K562 (cell line): ENCODE data around the gene PSME1. TPM values are rescaled to one million over a fixed set of nuclear protein-coding genes. Genes with fewer than 3 reads are reported as not detected.

Source experiments
- ATAC-seq: fragments of 200-7000 bp; cut with Tn5 transposase; 3 replicates; pipeline ENCODE4 v1.9.1; 2020; ENCODE audit warnings: moderate library complexity
- BruUV-seq: library from RNA; stranded (reverse); fragments of 400-500 nt; replicated peaks from 2 replicates; lab custom pipeline; 2021; lab: Mats Ljungman, UMichigan
- CTCF ChIA-PET: fragments of 300-600 bp; formaldehyde crosslinking; extraction: SDS; loops from one replicate; lab custom pipeline; 2021; ENCODE audit warnings: low intra/inter-chr PET ratio; lab: Yijun Ruan, JAX
- POLR2A ChIA-PET: fragments of 300-600, 350-650 bp; sonication (Branson Sonifier 250); formaldehyde crosslinking; extraction: SDS; loops from one replicate; lab custom pipeline; 2021; ENCODE audit warnings: antibody characterized with exemption, inconsistent platforms; lab: Yijun Ruan, JAX
- DNase-seq, 4 experiments: peaks; one replicate each; pipeline versions ENCODE4 v3.0.0 to v3.0.0-alpha.2; 2011 to 2018; ENCODE audit warnings: low spot score in 3 of 4, mixed read lengths in 3 of 4; ENCODE audit errors: extremely low read depth in 1 of 4
- FAIRE-seq: peaks from 2 replicates; lab custom pipeline; 2011; peaks lifted over from hg19 to GRCh38; lab: Jason Lieb, UNC
- H2AFZ ChIP-seq: 2 replicates; pipeline ENCODE4 v1.6.0; 2011; ENCODE audit warnings: low read depth, low read length, control low read depth, inconsistent platforms
- H3K27ac ChIP-seq: fragments of 200-600 bp; 3 replicates; pipeline ENCODE4 v1.8.0; 2011; ENCODE audit warnings: low read depth, mild to moderate bottlenecking, control low read depth, inconsistent platforms, low read length, moderate library complexity, mixed read lengths; ENCODE audit errors: extremely low read depth
- H3K27me3 ChIP-seq, 2 experiments: fragments of 300-600 bp in 1 of 2; 2 replicates in 1 of 2; 3 replicates in 1 of 2; pipeline versions ENCODE4 v1.6.0 to v1.8.0; 2011; ENCODE audit warnings: inconsistent platforms in 2 of 2, low read length in 2 of 2, mild to moderate bottlenecking in 1 of 2, mixed read lengths in 1 of 2, moderate library complexity in 1 of 2; ENCODE audit not compliant: control insufficient read depth in 2 of 2, insufficient read depth in 2 of 2
- H3K36me3 ChIP-seq: fragments of 300-600 bp; 3 replicates; pipeline ENCODE4 v1.8.0; 2011; ENCODE audit warnings: mild to moderate bottlenecking, low read length, inconsistent platforms; ENCODE audit not compliant: control insufficient read depth, insufficient read depth
- H3K4me1 ChIP-seq, 2 experiments: fragments of 200-600 bp in 1 of 2; replicated peaks in 1 of 2; 2 replicates in 1 of 2; 3 replicates in 1 of 2; pipeline versions ENCODE4 v1.5.1 to v1.8.0; 2011; ENCODE audit warnings: inconsistent platforms in 2 of 2, low read length in 2 of 2, mild to moderate bottlenecking in 1 of 2, mixed read lengths in 1 of 2, moderate library complexity in 1 of 2; ENCODE audit not compliant: control insufficient read depth in 2 of 2, insufficient read depth in 2 of 2
- H3K4me2 ChIP-seq: 2 replicates; pipeline ENCODE4 v1.6.1; 2011; ENCODE audit warnings: low read length, control low read depth, inconsistent platforms, mixed read lengths; ENCODE audit not compliant: insufficient read depth
- H3K4me3 ChIP-seq: fragments of 200-600 bp; sonication (generic), shearing (Covaris generic); 2 replicates; pipeline ENCODE4 v1.5.1; 2016; ENCODE audit warnings: control low read depth, inconsistent platforms
- H3K79me2 ChIP-seq: fragments of 200-600 bp; 3 replicates; pipeline ENCODE4 v1.8.0; 2011; ENCODE audit warnings: low read length, inconsistent platforms; ENCODE audit not compliant: control insufficient read depth, insufficient read depth
- H3K9ac ChIP-seq, 2 experiments: 2 replicates each; pipeline versions ENCODE4 v1.6.0 to v1.6.1; 2011; ENCODE audit warnings: low read depth in 2 of 2, low read length in 2 of 2, control low read depth in 1 of 2, inconsistent platforms in 1 of 2, mild to moderate bottlenecking in 1 of 2, mixed read lengths in 1 of 2; ENCODE audit not compliant: insufficient read depth in 1 of 2
- H3K9me1 ChIP-seq: one replicate; pipeline ENCODE4 v1.6.0; 2011; ENCODE audit warnings: inconsistent platforms, mild to moderate bottlenecking, low read length, moderate library complexity; ENCODE audit not compliant: control insufficient read depth, insufficient read depth
- H3K9me3 ChIP-seq: replicated peaks from 2 replicates; pipeline ENCODE4 v1.5.1; 2011; ENCODE audit warnings: low read depth, low read length, inconsistent platforms; ENCODE audit not compliant: control insufficient read depth, insufficient read depth
- H4K20me1 ChIP-seq: replicated peaks from 2 replicates; pipeline ENCODE4 v1.6.1; 2011; ENCODE audit warnings: low read length, inconsistent platforms, mixed read lengths; ENCODE audit not compliant: control insufficient read depth, insufficient read depth
- ESRRA ChIP-seq: fragments of 450-650 bp; IDR thresholded peaks from 2 replicates; pipeline ENCODE4 v1.6.1; 2014; ENCODE audit warnings: low read depth, mild to moderate bottlenecking, moderate library complexity, borderline replicate concordance
- HMGN3 ChIP-seq: IDR thresholded peaks from 2 replicates; pipeline ENCODE4 v1.6.1; 2011; ENCODE audit warnings: borderline replicate concordance, low read depth, mild to moderate bottlenecking, mixed read lengths, low read length; ENCODE audit not compliant: insufficient read length; ENCODE audit errors: extremely low read depth
- IRF9 ChIP-seq: fragments of 450-650 bp; IDR thresholded peaks from 2 replicates; pipeline ENCODE4 v1.6.1; 2016; ENCODE audit warnings: missing biosample characterization, missing genetic modification characterization
- NEUROD1 ChIP-seq: fragments of 150-350 bp; IDR thresholded peaks from 2 replicates; pipeline ENCODE4 v1.6.1; 2014; ENCODE audit warnings: borderline replicate concordance, low read length, low read depth; ENCODE audit not compliant: partially characterized antibody
- NFXL1 ChIP-seq: fragments of 450-650 bp; formaldehyde crosslinking; IDR thresholded peaks from 2 replicates; pipeline ENCODE4 v1.4.0; 2021; ENCODE audit warnings: mild to moderate bottlenecking
- NR2F6 ChIP-seq: fragments of 450-650 bp; formaldehyde crosslinking; IDR thresholded peaks from 2 replicates; pipeline ENCODE4 v1.4.0; 2020; ENCODE audit warnings: mild to moderate bottlenecking
- RBM25 ChIP-seq: fragments of 200-400 bp; formaldehyde crosslinking; IDR thresholded peaks from 2 replicates; pipeline ENCODE4 v1.6.1; 2018; ENCODE audit warnings: low read length, low read depth, moderate library complexity; ENCODE audit not compliant: severe bottlenecking
- SOX6 ChIP-seq: fragments of 450-650 bp; IDR thresholded peaks from 2 replicates; pipeline ENCODE4 v1.6.1; 2014; ENCODE audit warnings: mild to moderate bottlenecking
- ZNF133 ChIP-seq: fragments of 250-450 bp; sonication (Bioruptor Pico); IDR thresholded peaks from 2 replicates; pipeline ENCODE4 v1.4.0; 2020; ENCODE audit warnings: mild to moderate bottlenecking
- ZNF518B ChIP-seq: fragments of 250-450 bp; sonication (Bioruptor Pico); IDR thresholded peaks from 2 replicates; pipeline ENCODE4 v1.5.0; 2021; ENCODE audit warnings: mild to moderate bottlenecking, moderate library complexity
- WGBS: fragments of 100-300 bp; shearing (Covaris generic); methylation state at CpG from one replicate; pipeline ENCODE4 v1.1.6; 2016; ENCODE audit warnings: low coverage, mixed read lengths; ENCODE audit not compliant: insufficient coverage; ENCODE audit errors: missing lambda C conversion rate; 5-methylcytosine and 5-hydroxymethylcytosine counted together
- in situ Hi-C: fragments of 300-500 bp; cut with MboI; formaldehyde crosslinking; loops from 4 replicates; pipeline ENCODE4 v1.15.0; 2018; ENCODE audit warnings: inconsistent platforms, mixed read lengths
- intact Hi-C: fragments of 100-400 bp; cut with micrococcal nuclease; formaldehyde crosslinking; loops from 2 replicates; pipeline ENCODE4 v1.14.2; 2022
- polyA plus RNA-seq, 8 experiments: library from polyadenylated mRNA; depleted of rRNA in 4 of 8; stranded (reverse) in 5 of 8; unstranded in 3 of 8; fragments of >200 nt; fragmentation: Nextera tagmentation in 2 of 8; fragmentation: Illumina TruSeq in 1 of 8; extraction: Ambion mirVana in 2 of 8; extraction: Trizol in 1 of 8; gene quantifications; 2 replicates each; pipeline versions ENCODE4 v1.2.1 to v1.2.3, GENCODE V29; 2011 to 2014; ENCODE audit warnings: inconsistent platforms in 1 of 8, missing spikeins in 1 of 8
- total RNA-seq, 7 experiments: library from RNA; depleted of rRNA in 6 of 7; stranded (reverse); fragments of >200 nt in 6 of 7; fragmentation: Illumina TruSeq in 2 of 7; extraction: Trizol in 2 of 7; gene quantifications; 2 replicates each; pipeline versions ENCODE4 v1.2.1 to v1.2.3, GENCODE V29; 2011 to 2021; ENCODE audit warnings: low replicate concordance in 1 of 7
- TF ChIP-seq, protein P1 (sequence below): fragments of 250-450 bp; sonication (Bioruptor Pico); IDR thresholded peaks from 2 replicates; pipeline ENCODE4 v1.5.0; 2021; ENCODE audit warnings: mild to moderate bottlenecking, borderline replicate concordance
- TF ChIP-seq, protein P2 (sequence below): sonication (generic); formaldehyde crosslinking; IDR thresholded peaks from 2 replicates; pipeline ENCODE4 v1.9.0; 2022; ENCODE audit warnings: mild to moderate bottlenecking, missing genetic modification reagents
- TF ChIP-seq, protein P3 (sequence below), 2 experiments: fragments of 450-650 bp in 1 of 2; sonication (generic) in 1 of 2; formaldehyde crosslinking; conservative IDR thresholded peaks; 2 replicates each; pipeline versions ENCODE4 v1.4.0 to v1.8.1; 2020 to 2022; ENCODE audit warnings: mild to moderate bottlenecking in 1 of 2, missing genetic modification reagents in 1 of 2

The PSME1 gene
- total and polyA plus RNA-seq, 9 of the 15 experiments (the other 6 are each of a cell fraction or from before 2014, with no cell fraction given) = 20.3 to 180 (median 67.5) TPM

DNA sequence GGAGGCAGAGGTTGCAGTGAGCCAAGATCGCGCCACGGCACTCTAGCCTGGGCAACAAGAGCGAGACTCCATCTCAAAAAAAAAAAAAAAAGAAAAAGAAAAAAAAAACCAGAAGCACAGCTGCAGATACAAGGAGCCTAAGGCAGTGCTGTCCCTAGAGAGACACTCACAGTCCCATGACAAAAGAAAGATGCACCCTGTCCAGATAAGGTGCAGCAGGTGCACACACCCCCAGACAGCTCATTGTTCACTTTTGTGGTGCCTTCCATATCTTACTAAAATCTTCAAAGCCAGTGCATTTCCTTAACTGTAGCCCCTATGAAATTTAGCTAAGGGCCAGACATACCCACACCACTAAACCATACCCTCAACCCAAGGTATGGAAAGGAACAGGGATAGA, 13.6 kb upstream of the PSME1 start:
- Histone ChIP-seq H2AFZ (no peak overlapping the region), H3K36me3 (peaks cover 51% of the 10 kb centered on the region; the same call in 2 of the 3 replicates), H3K9me3 (no peaks in the 10 kb centered on the region), H3K9me1 (no peaks in the 10 kb centered on the region), H3K9ac (no peak overlapping the region), H3K79me2 (no peaks in the 10 kb centered on the region), H3K4me3 (no peak overlapping the region), H3K4me1 (peaks cover 6 to 12% of the 10 kb centered on the region in 2 experiments; a peak in 4 of 5 replicates), H3K4me2 (no peak overlapping the region), H4K20me1 (no peaks in the 10 kb centered on the region), H3K27ac (no peak overlapping the region), H3K27me3 (no peaks in the 10 kb centered on the region)
- DNase-seq = no peak
- intact Hi-C loops (no loop called here), in situ Hi-C loops (no loop called here)
- POLR2A ChIA-PET = interaction anchor here (1.0 kb wide), 1 partner anchor 8 kb away, joined by 3 read pairs; the partner anchor contains the start of genes DCAF11 and NRL
- BruUV-seq = no TSS peak
- whole genome bisulfite sequencing = no CpG with 5 or more reads among the region's 4 CpGs
- CTCF ChIA-PET = no interaction called here
- no peak for FAIRE-seq
- ATAC-seq = no peak; the same call in 2 of the 3 replicates
- TF ChIP-seq NEUROD1 (no peak), HMGN3 (no peak), NR2F6 (CRISPR knock-in tag) (no peak), ESRRA (no peak), SOX6 (no peak), ZNF133 (CRISPR knock-in tag) (no peak), RBM25 (no peak), NFXL1 (CRISPR knock-in tag) (no peak), IRF9 (tag) (no peak), ZNF518B (CRISPR knock-in tag) (no peak)
- TF ChIP-seq, protein P1, sequence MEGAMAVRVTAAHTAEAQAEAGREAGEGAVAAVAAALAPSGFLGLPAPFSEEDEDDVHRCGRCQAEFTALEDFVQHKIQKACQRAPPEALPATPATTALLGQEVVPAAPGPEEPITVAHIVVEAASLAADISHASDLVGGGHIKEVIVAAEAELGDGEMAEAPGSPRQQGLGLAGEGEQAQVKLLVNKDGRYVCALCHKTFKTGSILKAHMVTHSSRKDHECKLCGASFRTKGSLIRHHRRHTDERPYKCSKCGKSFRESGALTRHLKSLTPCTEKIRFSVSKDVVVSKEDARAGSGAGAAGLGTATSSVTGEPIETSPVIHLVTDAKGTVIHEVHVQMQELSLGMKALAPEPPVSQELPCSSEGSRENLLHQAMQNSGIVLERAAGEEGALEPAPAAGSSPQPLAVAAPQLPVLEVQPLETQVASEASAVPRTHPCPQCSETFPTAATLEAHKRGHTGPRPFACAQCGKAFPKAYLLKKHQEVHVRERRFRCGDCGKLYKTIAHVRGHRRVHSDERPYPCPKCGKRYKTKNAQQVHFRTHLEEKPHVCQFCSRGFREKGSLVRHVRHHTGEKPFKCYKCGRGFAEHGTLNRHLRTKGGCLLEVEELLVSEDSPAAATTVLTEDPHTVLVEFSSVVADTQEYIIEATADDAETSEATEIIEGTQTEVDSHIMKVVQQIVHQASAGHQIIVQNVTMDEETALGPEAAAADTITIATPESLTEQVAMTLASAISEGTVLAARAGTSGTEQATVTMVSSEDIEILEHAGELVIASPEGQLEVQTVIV (CRISPR knock-in tag) = no peak
- TF ChIP-seq, protein P2, sequence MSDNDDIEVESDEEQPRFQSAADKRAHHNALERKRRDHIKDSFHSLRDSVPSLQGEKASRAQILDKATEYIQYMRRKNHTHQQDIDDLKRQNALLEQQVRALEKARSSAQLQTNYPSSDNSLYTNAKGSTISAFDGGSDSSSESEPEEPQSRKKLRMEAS (CRISPR knock-in tag) = no peak
- TF ChIP-seq, protein P3, sequence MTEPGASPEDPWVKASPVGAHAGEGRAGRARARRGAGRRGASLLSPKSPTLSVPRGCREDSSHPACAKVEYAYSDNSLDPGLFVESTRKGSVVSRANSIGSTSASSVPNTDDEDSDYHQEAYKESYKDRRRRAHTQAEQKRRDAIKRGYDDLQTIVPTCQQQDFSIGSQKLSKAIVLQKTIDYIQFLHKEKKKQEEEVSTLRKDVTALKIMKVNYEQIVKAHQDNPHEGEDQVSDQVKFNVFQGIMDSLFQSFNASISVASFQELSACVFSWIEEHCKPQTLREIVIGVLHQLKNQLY (CRISPR knock-in tag; conservative IDR thresholded peaks at IDR 0.05) = no peak
